H9 (cell line): ENCODE results near the gene CSTPP1. TPM values are rescaled to one million over a fixed set of nuclear protein-coding genes. Genes with fewer than 3 reads are reported as not detected.

Experiments
- DNase-seq: peaks from one replicate; pipeline ENCODE4 v3.0.0-alpha.2; 2017
- H2AFZ ChIP-seq: one replicate; pipeline ENCODE4 v1.6.1; 2013; ENCODE audit warnings: mild to moderate bottlenecking, low read length, control low read depth, moderate library complexity
- H2AK5ac ChIP-seq: 2 replicates; pipeline ENCODE4 v1.6.1; 2013; ENCODE audit warnings: low read length, control low read depth, mixed read lengths; ENCODE audit not compliant: insufficient read length
- H2BK120ac ChIP-seq: one replicate; pipeline ENCODE4 v1.6.1; 2013; ENCODE audit warnings: low read depth, mild to moderate bottlenecking, low read length, control low read depth, inconsistent platforms; ENCODE audit not compliant: poor library complexity, severe bottlenecking
- H2BK12ac ChIP-seq: 2 replicates; pipeline ENCODE4 v1.6.1; 2013; ENCODE audit warnings: low read length, control low read depth, mixed read lengths, low read depth; ENCODE audit not compliant: insufficient read length
- H2BK15ac ChIP-seq: 2 replicates; pipeline ENCODE4 v1.6.1; 2013; ENCODE audit warnings: low read depth, low read length, control low read depth
- H2BK20ac ChIP-seq: one replicate; pipeline ENCODE4 v1.6.1; 2013; ENCODE audit warnings: low read depth, mild to moderate bottlenecking, low read length, control low read depth, inconsistent platforms; ENCODE audit not compliant: poor library complexity, severe bottlenecking
- H2BK5ac ChIP-seq: 2 replicates; pipeline ENCODE4 v1.6.1; 2013; ENCODE audit warnings: low read length, control low read depth, mixed read lengths; ENCODE audit not compliant: insufficient read length
- H3K14ac ChIP-seq: 2 replicates; pipeline ENCODE4 v1.6.1; 2013; ENCODE audit warnings: low read length, control low read depth; ENCODE audit not compliant: insufficient read depth
- H3K18ac ChIP-seq: 2 replicates; pipeline ENCODE4 v1.6.1; 2013; ENCODE audit warnings: low read depth, mild to moderate bottlenecking, mixed read lengths, low read length, control low read depth; ENCODE audit not compliant: insufficient read length
- H3K23ac ChIP-seq: 2 replicates; pipeline ENCODE4 v1.6.1; 2013; ENCODE audit warnings: low read length, control low read depth, mixed read lengths, low read depth; ENCODE audit not compliant: insufficient read length
- H3K23me2 ChIP-seq: 2 replicates; pipeline ENCODE4 v1.6.1; 2013; ENCODE audit warnings: low read depth, mild to moderate bottlenecking, mixed read lengths, low read length, control low read depth; ENCODE audit not compliant: insufficient read length, poor library complexity, severe bottlenecking
- H3K27ac ChIP-seq: 2 replicates; pipeline ENCODE4 v1.5.1; 2013; ENCODE audit warnings: low read length, control low read depth, mixed read lengths, low read depth; ENCODE audit not compliant: insufficient read length
- H3K27me3 ChIP-seq: 2 replicates; pipeline ENCODE4 v1.6.1; 2013; ENCODE audit warnings: low read length, control low read depth, inconsistent platforms; ENCODE audit not compliant: insufficient read depth
- H3K4ac ChIP-seq: 2 replicates; pipeline ENCODE4 v1.6.1; 2013; ENCODE audit warnings: low read depth, mild to moderate bottlenecking, control low read depth, inconsistent platforms, low read length, moderate library complexity
- H3K4me1 ChIP-seq: 2 replicates; pipeline ENCODE4 v1.6.1; 2013; ENCODE audit warnings: low read length, control low read depth, inconsistent platforms; ENCODE audit not compliant: insufficient read depth
- H3K4me2 ChIP-seq: 2 replicates; pipeline ENCODE4 v1.6.1; 2013; ENCODE audit warnings: low read length, control low read depth, mixed read lengths; ENCODE audit not compliant: insufficient read length, insufficient read depth
- H3K56ac ChIP-seq: 2 replicates; pipeline ENCODE4 v1.6.1; 2013; ENCODE audit warnings: low read depth, mild to moderate bottlenecking, mixed read lengths, low read length, control low read depth; ENCODE audit not compliant: insufficient read length
- H3K79me1 ChIP-seq: 2 replicates; pipeline ENCODE4 v1.6.1; 2013; ENCODE audit warnings: low read depth, mild to moderate bottlenecking, moderate library complexity, low read length, control low read depth, inconsistent platforms; ENCODE audit not compliant: insufficient read depth, poor library complexity, severe bottlenecking
- H3K79me2 ChIP-seq: 2 replicates; pipeline ENCODE4 v1.6.1; 2013; ENCODE audit warnings: low read length, control low read depth, inconsistent platforms; ENCODE audit not compliant: insufficient read depth
- H3K9ac ChIP-seq: 2 replicates; pipeline ENCODE4 v1.6.1; 2013; ENCODE audit warnings: low read length, control low read depth, mixed read lengths; ENCODE audit not compliant: insufficient read length; ENCODE audit errors: extremely low read depth
- H3K9me3 ChIP-seq: one replicate; pipeline ENCODE4 v1.6.1; 2013; ENCODE audit warnings: low read depth, low read length, inconsistent platforms; ENCODE audit not compliant: control insufficient read depth
- H3T11ph ChIP-seq: one replicate; pipeline ENCODE4 v1.6.1; 2013; ENCODE audit warnings: mild to moderate bottlenecking, low read length, control low read depth, inconsistent platforms
- H4K20me1 ChIP-seq: one replicate; pipeline ENCODE4 v1.6.1; 2013; ENCODE audit not compliant: control insufficient read depth, insufficient read length, insufficient read depth
- H4K5ac ChIP-seq: 2 replicates; pipeline ENCODE4 v1.6.1; 2013; ENCODE audit warnings: low read depth, mild to moderate bottlenecking, mixed read lengths, low read length, control low read depth; ENCODE audit not compliant: insufficient read length
- H4K8ac ChIP-seq: replicated peaks from 2 replicates; pipeline ENCODE4 v1.6.1; 2013; ENCODE audit warnings: low read length, control low read depth, mixed read lengths, low read depth; ENCODE audit not compliant: insufficient read length
- H4K91ac ChIP-seq: 2 replicates; pipeline ENCODE4 v1.6.1; 2013; ENCODE audit warnings: low read depth, mild to moderate bottlenecking, moderate library complexity, mixed read lengths, low read length, control low read depth; ENCODE audit not compliant: insufficient read length
- H3K27ac Mint-ChIP-seq, 3 experiments: 2 replicates in 2 of 3; 3 replicates in 1 of 3; pipeline ENCODE4 v1.8.0; 2020 to 2021; ENCODE audit warnings: mixed read lengths in 3 of 3, mild to moderate bottlenecking in 1 of 3, moderate library complexity in 1 of 3
- H3K27me3 Mint-ChIP-seq: 2 replicates; pipeline ENCODE4 v1.8.0; 2021; ENCODE audit warnings: low read depth, mild to moderate bottlenecking, moderate library complexity, mixed read lengths
- H3K36me3 Mint-ChIP-seq, 3 experiments: 2 replicates in 2 of 3; 3 replicates in 1 of 3; pipeline ENCODE4 v1.8.0; 2020 to 2021; ENCODE audit warnings: low read depth in 3 of 3, mixed read lengths in 3 of 3; ENCODE audit not compliant: insufficient read depth in 1 of 3
- H3K4me1 Mint-ChIP-seq, 2 experiments: 2 replicates each; pipeline ENCODE4 v1.8.0; 2020; ENCODE audit warnings: mixed read lengths in 2 of 2
- H3K4me3 Mint-ChIP-seq, 2 experiments: 2 replicates in 1 of 2; 3 replicates in 1 of 2; pipeline ENCODE4 v1.8.0; 2020 to 2021; ENCODE audit warnings: mild to moderate bottlenecking in 2 of 2, mixed read lengths in 2 of 2, moderate library complexity in 1 of 2
- H3K9me3 Mint-ChIP-seq, 2 experiments: 2 replicates in 1 of 2; 3 replicates in 1 of 2; pipeline ENCODE4 v1.8.0; 2020; ENCODE audit warnings: mild to moderate bottlenecking in 2 of 2, mixed read lengths in 2 of 2, moderate library complexity in 1 of 2
- WGBS: extraction: QIAGEN DNeasy Blood & Tissue Kit; methylation state at CpG from one replicate; pipeline ENCODE4 v1.1.7; 2013; ENCODE audit warnings: missing lambda C conversion rate, low lambda C conversion rate, mixed read lengths; ENCODE audit not compliant: insufficient read length; ENCODE audit errors: extremely low coverage; 5-methylcytosine and 5-hydroxymethylcytosine counted together
- total RNA-seq: library from RNA; stranded (reverse); gene quantifications from 2 replicates; pipeline ENCODE4 v1.2.1, GENCODE V29; 2021
- TF ChIP-seq, protein P1 (sequence below): fragments of 200-600 bp; sonication (generic); conservative IDR thresholded peaks from 3 replicates; pipeline ENCODE4 v1.8.0; 2021; ENCODE audit warnings: antibody characterized with exemption, mild to moderate bottlenecking

The CSTPP1 gene
- total RNA-seq, 1 experiment from 2014 or later = 21.2 TPM

GRCh38 chr11:47109051-47109726 lies 172.6 kb downstream of the CSTPP1 start:
- Histone ChIP-seq H2AFZ (no peak overlapping the region), H3K18ac (no peak overlapping the region), H3K4me1 (peaks cover 4% of the 10 kb centered on the region; the same call in 1 of the 2 replicates), H3K4me2 (no peak overlapping the region), H2AK5ac (no peak overlapping the region), H3K9ac (no peak overlapping the region), H3K23ac (no peak overlapping the region), H2BK5ac (no peak overlapping the region), H4K5ac (no peak overlapping the region), H3K4ac (no peak overlapping the region), H4K8ac (no peak overlapping the region), H4K91ac (no peak overlapping the region), H3K9me3 (no peaks in the 10 kb centered on the region), H4K20me1 (no peaks in the 10 kb centered on the region), H3K27ac (no peak overlapping the region), H2BK12ac (no peak overlapping the region), H2BK15ac (no peak overlapping the region), H3K27me3 (no peaks in the 10 kb centered on the region), H3T11ph (no peak overlapping the region), H3K79me2 (no peaks in the 10 kb centered on the region), H3K23me2 (no peaks in the 10 kb centered on the region), H2BK120ac (no peak overlapping the region), H3K56ac (no peak overlapping the region), H3K79me1 (no peaks in the 10 kb centered on the region), H2BK20ac (no peak overlapping the region), H3K14ac (no peak overlapping the region)
- no CpG with 5 or more reads among the region's 6 CpGs for WGBS
- Mint-ChIP-seq H3K9me3 (no peaks in the 10 kb centered on the region), H3K27me3 (no peaks in the 10 kb centered on the region), H3K4me3 (no peak overlapping the region), H3K4me1 (peaks cover 9% of the 10 kb centered on the region in 2 experiments), H3K36me3 (no peaks in the 10 kb centered on the region), H3K27ac (peak overlapping the region in 1 of 3 experiments; percentile 19; a peak in 2 of 7 replicates)
- TF ChIP-seq, protein P1, sequence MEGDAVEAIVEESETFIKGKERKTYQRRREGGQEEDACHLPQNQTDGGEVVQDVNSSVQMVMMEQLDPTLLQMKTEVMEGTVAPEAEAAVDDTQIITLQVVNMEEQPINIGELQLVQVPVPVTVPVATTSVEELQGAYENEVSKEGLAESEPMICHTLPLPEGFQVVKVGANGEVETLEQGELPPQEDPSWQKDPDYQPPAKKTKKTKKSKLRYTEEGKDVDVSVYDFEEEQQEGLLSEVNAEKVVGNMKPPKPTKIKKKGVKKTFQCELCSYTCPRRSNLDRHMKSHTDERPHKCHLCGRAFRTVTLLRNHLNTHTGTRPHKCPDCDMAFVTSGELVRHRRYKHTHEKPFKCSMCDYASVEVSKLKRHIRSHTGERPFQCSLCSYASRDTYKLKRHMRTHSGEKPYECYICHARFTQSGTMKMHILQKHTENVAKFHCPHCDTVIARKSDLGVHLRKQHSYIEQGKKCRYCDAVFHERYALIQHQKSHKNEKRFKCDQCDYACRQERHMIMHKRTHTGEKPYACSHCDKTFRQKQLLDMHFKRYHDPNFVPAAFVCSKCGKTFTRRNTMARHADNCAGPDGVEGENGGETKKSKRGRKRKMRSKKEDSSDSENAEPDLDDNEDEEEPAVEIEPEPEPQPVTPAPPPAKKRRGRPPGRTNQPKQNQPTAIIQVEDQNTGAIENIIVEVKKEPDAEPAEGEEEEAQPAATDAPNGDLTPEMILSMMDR = no peak
- no peak for DNase-seq
